Activated naive CD4-positive, alpha-beta T cell treated with anti-CD3 and anti-CD28 coated beads, Interleukin-2, amount 10 ng/mL, durations not matched to agents 5 hours and 36 hours (primary cell): ENCODE measurements around the gene STK38. TPM values are rescaled to one million over a fixed set of nuclear protein-coding genes. Genes with fewer than 3 reads are reported as not detected.

Experiments
- total RNA-seq, 2 experiments: library from RNA; stranded (reverse); gene quantifications; one replicate each; pipeline ENCODE4 v1.2.3, GENCODE V29; 2021

Gene STK38
- total RNA-seq, result 10 to 100 TPM; 91.6 to 95.9 TPM

GRCh38 chr6:36546920-36547645 is at the start of gene STK38:
TSS of gene STK38 (minus strand) at chr6:36547479. CDS start at chr6:36540202, 7,277 bp downstream.

DNA sequence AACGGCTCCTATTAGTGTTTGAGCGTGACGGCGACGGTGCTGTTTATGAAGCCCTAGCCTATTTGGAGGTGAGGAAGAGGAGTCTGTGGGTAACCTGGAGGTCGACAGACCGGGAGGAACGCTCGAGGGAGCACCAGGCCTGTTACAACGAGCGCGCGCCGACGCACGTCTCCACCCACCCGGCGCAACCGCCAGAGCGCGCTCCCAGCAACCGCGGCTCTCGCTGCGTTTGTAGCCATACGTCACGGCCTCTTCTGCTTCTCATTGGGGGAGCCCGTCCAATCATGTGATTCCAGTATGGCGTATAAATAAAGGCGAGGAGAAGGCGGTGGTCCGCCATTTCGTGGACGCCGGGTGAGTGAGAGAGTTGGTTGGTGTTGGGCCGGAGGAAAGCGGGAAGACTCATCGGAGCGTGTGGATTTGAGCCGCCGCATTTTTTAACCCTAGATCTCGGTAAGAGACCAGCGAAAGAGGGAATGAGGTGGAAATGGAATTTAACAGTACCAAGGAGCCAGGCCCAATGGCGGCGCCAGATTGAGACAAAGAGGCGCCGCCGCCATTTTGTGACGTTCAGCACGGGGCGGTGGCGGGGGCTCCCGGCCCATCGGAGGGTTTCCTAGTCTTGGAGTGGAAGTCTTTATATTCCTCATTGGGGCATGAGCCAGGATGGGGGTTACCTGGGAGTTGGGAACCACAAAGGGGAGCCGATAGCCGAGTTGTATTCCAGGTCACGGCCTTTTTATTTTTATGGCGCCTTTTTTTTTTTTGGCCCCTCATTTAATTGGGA is 46.9 kb upstream of the STK38 start, which contains the start of gene SRSF3:
TSS of gene SRSF3 (plus strand) at position 334 of the 787 bp plus-strand sequence. CDS start 2,401 bp downstream, outside the sequence.

Other genes with a start within 250 kb of the STK38 start
- not detected for gene BNIP5, start 210.6 kb downstream of the STK38 start, total RNA-seq
- gene ETV7, start 159.8 kb downstream of the STK38 start, total RNA-seq, result 1 to 10 TPM; 5.2 to 5.3 TPM
- under 1 TPM; 0.17 to 0.20 TPM for gene PXT1, start 104.6 kb downstream of the STK38 start, total RNA-seq
- gene KCTD20, start 104.5 kb downstream of the STK38 start, total RNA-seq, result 10 to 100 TPM; 50.4 to 51.4 TPM
- 100 to 1,000 TPM; 370 to 371 TPM for gene SRSF3, start 46.9 kb upstream of the STK38 start, total RNA-seq
- 10 to 100 TPM; 41.7 to 43.4 TPM for gene CDKN1A, start 131.2 kb upstream of the STK38 start, total RNA-seq
- under 1 TPM in 1 of 2 experiments, not detected in 1; 0.07 TPM for gene RAB44, start 150.3 kb upstream of the STK38 start, total RNA-seq